HG03095 (cell line): ENCODE results near the gene ITSN2.

Experiments
- ATAC-seq: cut with Tn5 transposase; IDR thresholded peaks from one replicate; pipeline ENCODE4 v1.9.1; 2021; ENCODE audit warnings: moderate library complexity; ENCODE audit not compliant: unreplicated experiment

The ITSN2 gene

DNA sequence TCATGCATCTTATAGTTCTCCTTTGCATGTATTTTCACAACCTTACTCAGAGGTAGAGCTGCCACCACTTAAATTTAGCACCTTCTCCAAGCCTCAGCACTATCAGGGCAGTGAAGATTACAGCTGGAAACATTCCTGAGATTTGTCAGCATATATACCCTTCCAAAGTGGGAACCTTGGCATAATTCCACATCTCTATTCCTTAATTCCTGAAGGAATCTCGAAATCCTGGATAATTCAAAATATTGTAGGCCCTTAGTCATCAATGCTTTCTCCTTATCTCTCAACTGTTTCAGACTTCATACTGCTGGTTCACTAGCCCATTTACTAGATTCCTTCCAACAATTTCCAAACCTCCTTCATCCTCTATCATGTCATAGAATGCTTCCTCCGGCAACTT, 87.4 kb downstream of the ITSN2 start:
- ATAC-seq = no peak

DNA sequence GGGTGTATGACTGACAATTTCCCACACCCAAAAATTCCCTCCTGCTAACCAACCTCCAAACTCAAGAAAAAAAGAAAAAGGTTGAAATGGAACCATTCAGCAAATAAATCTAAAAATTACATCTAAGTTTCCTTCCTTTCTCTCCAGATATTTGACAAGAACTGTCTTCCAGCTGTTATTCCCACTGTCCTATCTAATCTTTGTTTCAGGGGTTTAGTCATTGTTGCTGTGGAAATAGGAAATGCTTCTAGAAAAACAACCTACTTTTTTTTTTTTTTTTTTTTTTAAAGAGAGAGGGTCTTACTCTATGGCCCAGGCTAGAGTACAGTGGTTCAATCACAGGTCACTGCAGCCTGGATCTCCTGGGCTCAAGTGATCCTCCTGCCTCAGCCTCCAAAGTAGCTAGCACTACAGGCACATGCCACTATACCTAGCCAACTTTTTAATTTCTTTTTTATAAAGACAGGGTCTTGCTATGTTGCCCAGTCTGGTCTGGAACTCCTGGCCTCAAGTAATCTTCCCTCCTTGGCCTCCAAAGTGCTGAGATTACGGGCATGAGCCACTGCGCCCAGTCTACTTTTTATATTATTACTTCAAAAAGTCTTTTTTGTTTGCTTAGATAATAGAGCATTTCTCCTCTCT, 88.1 kb downstream of the ITSN2 start:
- no peak for ATAC-seq

DNA sequence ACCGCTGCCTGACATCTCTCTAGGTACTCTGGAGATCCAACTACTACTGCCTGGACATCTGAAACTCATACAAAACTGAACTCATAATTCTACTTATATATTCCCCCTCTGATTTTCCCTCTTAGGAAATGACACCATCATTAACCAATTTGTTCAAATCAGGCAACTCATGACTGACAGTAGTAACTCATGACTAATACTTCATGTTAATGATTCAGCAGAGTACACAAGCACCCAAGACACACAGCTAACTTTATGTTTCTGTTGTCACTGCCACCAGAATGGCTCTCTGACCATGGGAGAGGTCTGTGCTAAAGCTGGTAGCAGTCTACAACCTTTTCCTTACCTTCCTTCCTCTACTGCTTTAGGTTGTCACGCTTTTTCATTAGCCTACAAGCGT, 91.1 kb downstream of the ITSN2 start:
- ATAC-seq = no peak

DNA sequence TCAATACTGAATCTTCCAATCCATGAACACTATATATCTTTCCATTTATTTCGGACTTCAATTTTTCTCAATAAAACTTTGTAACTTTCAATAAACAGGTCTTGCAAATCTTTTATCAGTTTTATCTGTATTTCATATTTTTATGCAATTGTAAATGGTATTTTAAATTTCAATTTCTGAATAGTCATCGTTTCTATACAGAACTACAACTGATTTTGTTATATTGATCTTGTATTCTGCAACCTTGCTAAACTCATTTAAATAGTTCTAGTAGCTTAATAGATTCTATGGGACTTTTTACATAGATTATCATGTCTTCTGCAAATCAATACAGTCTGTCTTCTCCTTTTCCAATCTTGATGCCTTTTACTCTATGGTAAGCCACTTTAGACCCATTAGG, 95.1 kb downstream of the ITSN2 start:
- no peak for ATAC-seq

GRCh38 chr2:24262421-24262970, 97.8 kb downstream of the ITSN2 start:
- no peak for ATAC-seq

- ATAC-seq = no peak
Observed at GRCh38 chr2:24261441-24261840, 98.9 kb downstream of the ITSN2 start.

- no peak for ATAC-seq
Observed at GRCh38 chr2:24259316-24259715, 101.0 kb downstream of the ITSN2 start.

- no peak for ATAC-seq
Observed at GRCh38 chr2:24258718-24259117, 101.6 kb downstream of the ITSN2 start.

GRCh38 chr2:24253303-24253919, 106.9 kb downstream of the ITSN2 start:
- no peak for ATAC-seq

DNA sequence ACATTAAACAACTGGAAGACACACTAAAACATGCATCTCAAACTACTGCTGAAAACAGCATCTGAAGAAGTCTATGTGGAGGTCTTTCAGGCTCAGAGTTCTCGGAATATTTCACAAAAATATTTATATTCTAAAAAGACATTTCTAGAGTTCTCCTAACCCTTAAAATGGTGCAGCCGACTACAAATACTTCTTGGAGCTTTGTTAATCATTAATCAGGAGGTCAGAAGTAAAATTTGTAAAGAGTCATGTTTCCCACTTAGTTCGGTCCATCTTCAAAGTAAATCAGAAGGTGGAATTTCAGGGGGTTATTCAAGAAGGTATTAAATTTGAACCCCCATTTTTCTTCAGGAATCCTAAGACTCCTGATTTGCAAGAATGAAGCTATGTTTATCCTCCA, 112.7 kb downstream of the ITSN2 start:
- no peak for ATAC-seq

- ATAC-seq = no peak
Observed at GRCh38 chr2:24247164-24247563, 113.2 kb downstream of the ITSN2 start.

- no peak for ATAC-seq
Observed at GRCh38 chr2:24245986-24246776, 114.2 kb downstream of the ITSN2 start.

GRCh38 chr2:24241528-24241927, 118.8 kb downstream of the ITSN2 start:
- ATAC-seq = no peak

DNA sequence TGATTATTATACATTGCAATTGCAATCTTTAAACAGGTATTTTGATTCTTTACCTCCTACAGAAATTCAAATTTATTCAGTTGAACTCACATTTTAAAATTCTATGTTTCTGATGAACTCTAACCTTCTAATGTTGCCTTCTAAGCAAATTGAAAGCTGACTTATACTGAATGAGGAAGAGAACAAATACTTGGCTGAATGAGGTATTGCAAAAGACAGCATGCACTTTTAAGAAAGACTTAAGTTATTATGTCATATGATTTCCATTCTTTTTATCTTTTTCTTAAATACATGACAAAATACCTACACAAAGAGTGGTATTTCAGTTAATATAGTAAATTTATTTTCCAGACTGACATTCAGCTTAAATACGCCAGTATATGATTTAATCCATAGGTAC, 120.8 kb downstream of the ITSN2 start:
- ATAC-seq = no peak

GRCh38 chr2:24238158-24238557, 122.2 kb downstream of the ITSN2 start:
- ATAC-seq = no peak

DNA sequence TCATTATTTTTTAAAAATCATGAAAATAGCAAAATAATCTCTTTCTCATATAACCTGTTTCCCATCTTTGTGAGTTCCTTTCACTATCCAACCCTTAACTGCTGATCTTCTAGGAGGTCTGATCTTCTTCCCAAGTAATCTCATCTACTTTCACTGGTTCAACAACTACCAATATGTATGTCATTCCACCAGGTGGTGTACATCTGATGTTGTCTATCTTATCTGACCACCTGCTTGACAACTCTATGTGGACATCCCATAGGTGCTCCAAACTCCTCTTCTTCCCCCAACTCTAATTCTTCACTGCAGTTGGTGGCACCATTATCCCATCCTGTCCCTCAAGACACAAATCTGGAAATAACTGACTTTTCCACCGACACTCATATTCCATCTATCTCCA, 123.0 kb downstream of the ITSN2 start:
- no peak for ATAC-seq

- no peak for ATAC-seq
Observed at GRCh38 chr2:24233321-24233720, 127.0 kb downstream of the ITSN2 start.

- no peak for ATAC-seq
Observed at GRCh38 chr2:24231461-24231881, 128.9 kb downstream of the ITSN2 start.

- ATAC-seq = no peak
Observed at GRCh38 chr2:24228470-24228869, 131.9 kb downstream of the ITSN2 start.

DNA sequence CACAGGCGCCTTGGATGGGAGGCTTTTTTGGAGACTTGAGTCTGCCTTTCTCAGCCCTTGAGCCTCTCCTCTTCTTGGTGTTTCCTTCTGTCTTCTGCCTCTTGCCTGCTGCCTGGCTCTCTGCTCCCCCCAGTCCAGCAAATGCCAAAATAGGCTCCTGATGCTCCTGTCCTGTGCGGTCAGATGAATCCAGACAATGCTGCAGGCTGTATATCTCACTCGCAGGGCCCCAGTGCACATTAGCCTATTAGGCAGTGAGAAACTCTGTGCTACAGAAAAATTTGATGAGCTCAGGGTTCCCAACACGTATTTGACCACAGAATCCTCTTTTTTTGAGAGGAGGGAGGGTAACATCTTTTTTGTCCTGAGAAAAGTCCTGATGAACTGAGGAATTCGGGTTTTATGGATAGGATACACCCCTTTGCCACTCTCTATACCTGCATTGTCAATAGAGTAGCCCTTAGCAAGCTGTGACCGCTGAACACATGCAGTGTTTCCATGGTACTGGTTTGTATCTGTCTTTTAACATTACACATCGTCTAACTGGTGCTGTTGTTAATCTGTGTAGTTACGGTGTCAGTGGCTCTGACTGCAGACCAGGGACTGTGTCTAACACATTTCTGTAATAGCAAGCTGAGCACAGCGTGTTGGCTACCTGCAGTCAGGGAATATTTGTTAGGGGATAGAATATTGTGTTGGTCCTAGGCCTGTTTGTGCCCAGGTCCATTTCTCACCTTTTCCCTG, 134.7 kb downstream of the ITSN2 start:
- ATAC-seq = no peak

GRCh38 chr2:24222946-24223345, 137.4 kb downstream of the ITSN2 start:
- no peak for ATAC-seq
